PC-9 (cell line): ENCODE results near the gene ATF2. TPM values are rescaled to one million over a fixed set of nuclear protein-coding genes. Genes with fewer than 3 reads are reported as not detected.

Experiments
- Bru-seq: library from RNA; stranded (reverse); fragments of 400-500 nt; gene quantifications from one replicate; lab custom pipeline; 2021; lab: Mats Ljungman, UMichigan
- BruChase-seq, 2 experiments: library from RNA; stranded (reverse); fragments of 400-500 nt; gene quantifications; one replicate each; lab custom pipeline; 2021; lab: Mats Ljungman, UMichigan
- BruUV-seq: library from RNA; stranded (reverse); fragments of 400-500 nt; replicated peaks from 2 replicates; lab custom pipeline; 2021; lab: Mats Ljungman, UMichigan
- CTCF ChIA-PET: fragments of 300-600 bp; sonication (Branson Sonifier 250); formaldehyde crosslinking; loops from one replicate; lab custom pipeline; 2022; ENCODE audit warnings: antibody characterized with exemption; lab: Charles Lee
- POLR2A ChIA-PET: fragments of 300-600 bp; sonication (Branson Sonifier 250); formaldehyde crosslinking; loops from one replicate; lab custom pipeline; 2022; ENCODE audit warnings: antibody characterized with exemption; ENCODE audit not compliant: unreplicated experiment; lab: Charles Lee
- DNase-seq, 2 experiments: peaks; one replicate each; pipeline versions ENCODE4 v3.0.0 to v3.0.0-alpha.2; 2015 to 2022; ENCODE audit warnings: mixed read lengths in 1 of 2
- H2AFZ ChIP-seq: fragments of 200-600 bp; sonication (generic); 2 replicates; pipeline ENCODE4 v1.8.1; 2017; ENCODE audit warnings: antibody characterized with exemption
- H3F3A ChIP-seq: fragments of 200-600 bp; sonication (generic); 2 replicates; pipeline ENCODE4 v1.8.1; 2017; ENCODE audit warnings: antibody characterized with exemption, mild to moderate bottlenecking, low read depth; ENCODE audit not compliant: insufficient read depth
- H3K27ac ChIP-seq: fragments of 200-600 bp; sonication (generic); 2 replicates; pipeline ENCODE4 v1.6.1; 2016; ENCODE audit warnings: mixed run types
- H3K27me3 ChIP-seq: fragments of 200-600 bp; sonication (generic); 2 replicates; pipeline ENCODE4 v1.6.1; 2016; ENCODE audit warnings: low read depth, mixed run types; ENCODE audit not compliant: insufficient read depth
- H3K36me3 ChIP-seq: fragments of 200-600 bp; sonication (generic); 2 replicates; pipeline ENCODE4 v1.6.1; 2016; ENCODE audit warnings: low read depth, mixed run types
- H3K4me1 ChIP-seq: fragments of 200-600 bp; sonication (generic); replicated peaks from 2 replicates; pipeline ENCODE4 v1.6.1; 2016; ENCODE audit warnings: mixed run types; ENCODE audit not compliant: insufficient read depth
- H3K4me2 ChIP-seq: fragments of 200-600 bp; sonication (generic); 2 replicates; pipeline ENCODE4 v1.6.1; 2017; ENCODE audit warnings: mixed run types
- H3K4me3 ChIP-seq: fragments of 200-600 bp; sonication (generic); 2 replicates; pipeline ENCODE4 v1.6.1; 2016; ENCODE audit warnings: mixed run types
- H3K79me2 ChIP-seq: fragments of 200-600 bp; sonication (generic); 2 replicates; pipeline ENCODE4 v1.6.1; 2017; ENCODE audit warnings: low read depth, mixed run types
- H3K9me2 ChIP-seq: fragments of 200-600 bp; sonication (generic); 2 replicates; pipeline ENCODE4 v1.8.1; 2017; ENCODE audit warnings: mild to moderate bottlenecking; ENCODE audit not compliant: insufficient read depth
- H3K9me3 ChIP-seq: fragments of 200-600 bp; sonication (generic); 2 replicates; pipeline ENCODE4 v1.8.1; 2016; ENCODE audit warnings: low read depth; ENCODE audit not compliant: insufficient read depth
- H4K20me1 ChIP-seq: fragments of 200-600 bp; sonication (generic); 2 replicates; pipeline ENCODE4 v1.8.1; 2017; ENCODE audit not compliant: insufficient read depth
- EZH2 ChIP-seq: fragments of 200-600 bp; sonication (generic); IDR thresholded peaks from 2 replicates; pipeline ENCODE4 v1.8.0; 2017; ENCODE audit warnings: antibody characterized with exemption, low read depth
- intact Hi-C: fragments of 100-400 bp; cut with micrococcal nuclease; formaldehyde crosslinking; loops from one replicate; pipeline ENCODE4 v1.10.0; 2022; ENCODE audit not compliant: unreplicated experiment
- long read RNA-seq: library from polyadenylated mRNA; stranded (forward); transcript quantifications from one replicate; pipeline ENCODE4 v2.0.0, GENCODE V29; 2022
- total RNA-seq: library from RNA; stranded (reverse); gene quantifications from 2 replicates; pipeline ENCODE4 v1.2.3, GENCODE V29; 2021
- TF ChIP-seq, protein P1 (sequence below): fragments of 200-600 bp; sonication (generic); conservative IDR thresholded peaks from 2 replicates; pipeline ENCODE4 v1.6.1; 2017; ENCODE audit warnings: mixed run types, antibody characterized with exemption, mild to moderate bottlenecking, moderate library complexity

ATF2 gene, protein sequence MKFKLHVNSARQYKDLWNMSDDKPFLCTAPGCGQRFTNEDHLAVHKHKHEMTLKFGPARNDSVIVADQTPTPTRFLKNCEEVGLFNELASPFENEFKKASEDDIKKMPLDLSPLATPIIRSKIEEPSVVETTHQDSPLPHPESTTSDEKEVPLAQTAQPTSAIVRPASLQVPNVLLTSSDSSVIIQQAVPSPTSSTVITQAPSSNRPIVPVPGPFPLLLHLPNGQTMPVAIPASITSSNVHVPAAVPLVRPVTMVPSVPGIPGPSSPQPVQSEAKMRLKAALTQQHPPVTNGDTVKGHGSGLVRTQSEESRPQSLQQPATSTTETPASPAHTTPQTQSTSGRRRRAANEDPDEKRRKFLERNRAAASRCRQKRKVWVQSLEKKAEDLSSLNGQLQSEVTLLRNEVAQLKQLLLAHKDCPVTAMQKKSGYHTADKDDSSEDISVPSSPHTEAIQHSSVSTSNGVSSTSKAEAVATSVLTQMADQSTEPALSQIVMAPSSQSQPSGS
- 80.9 and 94.5 TPM in 2 replicates for total RNA-seq
- Bru-seq, nascent RNA: percentile 95 among the genes with signal in this experiment
- percentile 93 among the genes with signal in this experiment for BruChase-seq, experiment 1, labeled RNA remaining after a 2-hour chase
- percentile 87 among the genes with signal in this experiment for BruChase-seq, experiment 2, labeled RNA remaining after a 6-hour chase
- long read RNA-seq, full-length matches to known transcripts: 68 of 95 reads
- long read RNA-seq, partial matches to known transcripts: 6 of 95 reads
- long read RNA-seq, other reads (novel, unspliced or antisense): 21 of 95 reads

DNA sequence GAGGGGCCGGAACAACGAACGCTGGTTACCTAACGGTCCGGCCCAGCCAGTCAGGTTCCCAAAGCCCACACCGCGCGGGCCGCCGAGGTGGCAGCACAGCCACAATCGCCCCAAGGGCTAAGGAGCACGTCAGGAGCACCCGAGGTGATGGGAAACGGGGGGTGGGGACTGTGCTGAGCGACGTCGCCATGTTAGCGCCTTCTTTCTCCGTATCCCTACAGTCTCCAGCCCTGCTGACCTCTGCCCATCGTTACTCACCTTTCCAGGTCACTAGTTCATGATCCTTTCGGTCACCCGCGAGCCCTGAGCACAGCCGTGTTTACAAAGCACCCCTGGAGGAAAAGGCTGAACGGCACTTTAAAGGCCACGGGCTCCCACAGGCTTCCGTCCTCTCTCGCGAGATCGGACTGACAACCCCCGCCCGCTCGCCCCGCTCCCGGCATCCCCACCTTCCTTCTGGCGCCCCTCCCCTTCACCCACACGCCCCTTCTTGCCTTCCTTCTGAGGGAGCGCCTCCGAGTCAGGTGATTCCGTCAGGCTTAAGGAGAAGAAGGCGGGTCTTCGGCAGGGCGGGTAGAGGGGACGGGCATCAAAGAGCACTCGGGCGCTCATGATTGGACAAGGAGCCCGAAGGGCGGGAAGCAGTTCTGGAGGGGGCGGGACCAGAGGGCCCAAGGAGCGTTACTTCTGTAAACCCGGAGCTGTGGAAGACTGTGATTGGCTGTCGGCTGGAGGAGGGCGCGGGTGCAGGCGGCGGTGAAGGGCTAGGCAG is at the start of gene ATF2:
Gene ATF2, minus strand, starts transcription at position 412 of the 772 bp plus-strand sequence. CDS start 31,760 bp downstream, outside the sequence.
- peak; percentile 100 for DNase-seq
- H3K36me3 ChIP-seq: no peaks in the 10 kb centered on the region
- H3K9me2 ChIP-seq: no peaks in the 10 kb centered on the region
- H2AFZ ChIP-seq: peak within 1 kb of the TSS; percentile 98
- H3F3A ChIP-seq: peaks cover under 1% of the 10 kb centered on the region; the same call in 1 of the 2 replicates
- no TSS peak for BruUV-seq
- H3K4me2 ChIP-seq: peak within 1 kb of the TSS; percentile 95
- H3K4me1 ChIP-seq: peaks cover 20% of the 10 kb centered on the region
- POLR2A ChIA-PET: interaction anchor here (0.5 to 0.6 kb wide), 9 partner anchors 11 to 1815 kb away, joined by 3 to 14 read pairs (median 6); no protein-coding TSS in a partner anchor
- H3K4me3 ChIP-seq: peak within 1 kb of the TSS; percentile 91
- peaks cover 45% of the 10 kb centered on the region for H3K79me2 ChIP-seq
- CTCF ChIA-PET: interaction anchor here (0.5 kb wide), 1 partner anchor 163 kb away, joined by 13 read pairs; the partner anchor contains the start of gene CHN1
- peaks cover 29% of the 10 kb centered on the region for H4K20me1 ChIP-seq
- H3K9me3 ChIP-seq: no peaks in the 10 kb centered on the region
- H3K27ac ChIP-seq: peak within 1 kb of the TSS; percentile 67
- no peaks in the 10 kb centered on the region for H3K27me3 ChIP-seq
- intact Hi-C loops: loop anchor here (1.0 to 10.0 kb wide), 4 partner anchors 13 to 1417 kb away; partner anchors contain the start of gene ATP5MC3
- no peak for TF ChIP-seq EZH2
- TF ChIP-seq, protein P1, sequence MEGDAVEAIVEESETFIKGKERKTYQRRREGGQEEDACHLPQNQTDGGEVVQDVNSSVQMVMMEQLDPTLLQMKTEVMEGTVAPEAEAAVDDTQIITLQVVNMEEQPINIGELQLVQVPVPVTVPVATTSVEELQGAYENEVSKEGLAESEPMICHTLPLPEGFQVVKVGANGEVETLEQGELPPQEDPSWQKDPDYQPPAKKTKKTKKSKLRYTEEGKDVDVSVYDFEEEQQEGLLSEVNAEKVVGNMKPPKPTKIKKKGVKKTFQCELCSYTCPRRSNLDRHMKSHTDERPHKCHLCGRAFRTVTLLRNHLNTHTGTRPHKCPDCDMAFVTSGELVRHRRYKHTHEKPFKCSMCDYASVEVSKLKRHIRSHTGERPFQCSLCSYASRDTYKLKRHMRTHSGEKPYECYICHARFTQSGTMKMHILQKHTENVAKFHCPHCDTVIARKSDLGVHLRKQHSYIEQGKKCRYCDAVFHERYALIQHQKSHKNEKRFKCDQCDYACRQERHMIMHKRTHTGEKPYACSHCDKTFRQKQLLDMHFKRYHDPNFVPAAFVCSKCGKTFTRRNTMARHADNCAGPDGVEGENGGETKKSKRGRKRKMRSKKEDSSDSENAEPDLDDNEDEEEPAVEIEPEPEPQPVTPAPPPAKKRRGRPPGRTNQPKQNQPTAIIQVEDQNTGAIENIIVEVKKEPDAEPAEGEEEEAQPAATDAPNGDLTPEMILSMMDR: no peak

- no peak for DNase-seq
- POLR2A ChIA-PET: no interaction called here
- intact Hi-C loops: no loop called here
Measured at GRCh38 chr2:175207741-175208438, 39.9 kb upstream of the ATF2 start.

More at GRCh38 chr2:175207741-175208438, 39.9 kb upstream of the ATF2 start:
- Histone ChIP-seq H4K20me1 (no peaks in the 10 kb centered on the region), H3F3A (no peaks in the 10 kb centered on the region), H3K36me3 (no peaks in the 10 kb centered on the region), H3K79me2 (no peaks in the 10 kb centered on the region), H2AFZ (0 out of 2 replicates have a peak overlapping the region, but pooled peaks have one; percentile 2), H3K4me3 (no peak overlapping the region), H3K9me3 (no peaks in the 10 kb centered on the region), H3K27me3 (no peaks in the 10 kb centered on the region), H3K9me2 (no peaks in the 10 kb centered on the region), H3K4me2 (no peak overlapping the region), H3K27ac (no peak overlapping the region), H3K4me1 (no peaks in the 10 kb centered on the region)
- no TSS peak for BruUV-seq
- CTCF ChIA-PET: interaction anchor here (0.6 kb wide), 1 partner anchor 890 kb away, joined by 3 read pairs; no protein-coding TSS in a partner anchor
- no peak for TF ChIP-seq EZH2
- TF ChIP-seq, protein P1: no peak
